Activated naive CD8-positive, alpha-beta T cell treated with anti-CD3 and anti-CD28 coated beads, Interleukin-2, amount 50 U/mL, for 24 hours (primary cell): ENCODE results near the gene ACP5.
A peak's percentile ranks its signal among the peaks of the same experiment; 100 is the strongest.
"Not testable (repeated sequence)": the region's sequence is repeated elsewhere in the genome, so short reads cannot be mapped to it uniquely, and the experiment has no call there.

Source experiments
- ATAC-seq: fragments of 150-1000 bp; cut with Tn5 transposase; one replicate; pipeline ENCODE4 v1.10.0; 2021
- DNase-seq: peaks from one replicate; pipeline ENCODE4 v3.0.0; 2021
- H3K27ac Mint-ChIP-seq: one replicate; pipeline ENCODE4 v1.8.0; 2021; ENCODE audit warnings: mild to moderate bottlenecking, mixed read lengths
- H3K27me3 Mint-ChIP-seq: one replicate; pipeline ENCODE4 v1.8.0; 2021; ENCODE audit warnings: mixed read lengths
- H3K36me3 Mint-ChIP-seq: one replicate; pipeline ENCODE4 v1.8.0; 2021; ENCODE audit warnings: low read depth, mixed read lengths
- H3K4me1 Mint-ChIP-seq: one replicate; pipeline ENCODE4 v1.8.0; 2021; ENCODE audit warnings: mixed read lengths
- H3K4me3 Mint-ChIP-seq: one replicate; pipeline ENCODE4 v1.8.0; 2021; ENCODE audit warnings: mild to moderate bottlenecking, moderate library complexity, mixed read lengths
- H3K9me3 Mint-ChIP-seq: one replicate; pipeline ENCODE4 v1.8.0; 2021; ENCODE audit warnings: mixed read lengths

Gene ACP5

GRCh38 chr19:11564082-11564807 lies 13.2 kb downstream of the ACP5 start:
- not testable (repeated sequence) for H3K27ac Mint-ChIP-seq, H3K4me3 Mint-ChIP-seq, H3K9me3 Mint-ChIP-seq

GRCh38 chr19:11563532-11563931 lies 13.9 kb downstream of the ACP5 start:
- no peak for ATAC-seq
- Mint-ChIP-seq H3K4me1 (peaks cover 30% of the 10 kb centered on the region), H3K36me3 (peaks cover 5% of the 10 kb centered on the region), H3K27ac (peak overlapping the region; percentile 31), H3K27me3 (no peaks in the 10 kb centered on the region), H3K4me3 (no peak overlapping the region), H3K9me3 (no peaks in the 10 kb centered on the region)
- no peak for DNase-seq

More at GRCh38 chr19:11564082-11564807, 13.2 kb downstream of the ACP5 start:
- ATAC-seq, H3K27me3 Mint-ChIP-seq, H3K36me3 Mint-ChIP-seq, DNase-seq: not testable (repeated sequence)
- H3K4me1 Mint-ChIP-seq = peaks cover 29% of the 10 kb centered on the region

GRCh38 chr19:11560404-11561051 lies 16.9 kb downstream of the ACP5 start:
- H3K27ac Mint-ChIP-seq = peak overlapping the region; percentile 86
- H3K4me3 Mint-ChIP-seq = peak overlapping the region; percentile 92
- H3K27me3 Mint-ChIP-seq = no peaks in the 10 kb centered on the region
- H3K9me3 Mint-ChIP-seq = no peaks in the 10 kb centered on the region
- peak; percentile 69 for ATAC-seq
- peak; percentile 71 for DNase-seq
- H3K4me1 Mint-ChIP-seq = peaks cover 42% of the 10 kb centered on the region
- peaks cover 10% of the 10 kb centered on the region for H3K36me3 Mint-ChIP-seq

- H3K4me3 Mint-ChIP-seq = peak within 1 kb of the TSS; percentile 92
- H3K27me3 Mint-ChIP-seq = no peaks in the 10 kb centered on the region
- DNase-seq = peak; percentile 97
- peaks cover 12% of the 10 kb centered on the region for H3K36me3 Mint-ChIP-seq
- H3K4me1 Mint-ChIP-seq = peaks cover 48% of the 10 kb centered on the region
- peak within 1 kb of the TSS; percentile 93 for H3K27ac Mint-ChIP-seq
- no peaks in the 10 kb centered on the region for H3K9me3 Mint-ChIP-seq
- ATAC-seq = peak; percentile 96
Observed at GRCh38 chr19:11558881-11559828, 18.3 kb downstream of the ACP5 start, which contains the start of gene ELOF1. Gene ELOF1, minus strand, starts transcription at chr19:11559230. Its CDS starts 4,883 bp downstream, at chr19:11554347.

GRCh38 chr19:11556634-11557420 lies 20.6 kb downstream of the ACP5 start:
- DNase-seq (no peak), ATAC-seq (no peak)
- Mint-ChIP-seq H3K9me3 (no peaks in the 10 kb centered on the region), H3K36me3 (peaks cover 14% of the 10 kb centered on the region), H3K27me3 (no peaks in the 10 kb centered on the region), H3K27ac (peak overlapping the region; percentile 63), H3K4me1 (peaks cover 48% of the 10 kb centered on the region), H3K4me3 (peak overlapping the region; percentile 92)

GRCh38 chr19:11555246-11555645 lies 22.2 kb downstream of the ACP5 start:
- no peaks in the 10 kb centered on the region for H3K27me3 Mint-ChIP-seq
- H3K9me3 Mint-ChIP-seq = no peaks in the 10 kb centered on the region
- ATAC-seq (no peak), DNase-seq (no peak)
- H3K4me1 Mint-ChIP-seq = peaks cover 39% of the 10 kb centered on the region
- peaks cover 10% of the 10 kb centered on the region for H3K36me3 Mint-ChIP-seq
- no peak overlapping the region for H3K4me3 Mint-ChIP-seq
- peak overlapping the region; percentile 17 for H3K27ac Mint-ChIP-seq

- H3K4me3 Mint-ChIP-seq = no peak overlapping the region
- H3K4me1 Mint-ChIP-seq = peaks cover 33% of the 10 kb centered on the region
- H3K9me3 Mint-ChIP-seq = no peaks in the 10 kb centered on the region
- no peak for ATAC-seq
- peaks cover 10% of the 10 kb centered on the region for H3K36me3 Mint-ChIP-seq
- H3K27ac Mint-ChIP-seq = peak overlapping the region; percentile 18
- no peak for DNase-seq
- no peaks in the 10 kb centered on the region for H3K27me3 Mint-ChIP-seq
Observed at GRCh38 chr19:11554160-11554559, 23.3 kb downstream of the ACP5 start.

- DNase-seq = no peak
- Mint-ChIP-seq H3K36me3 (peaks cover 8% of the 10 kb centered on the region), H3K4me3 (no peak overlapping the region), H3K4me1 (peaks cover 25% of the 10 kb centered on the region), H3K27me3 (no peaks in the 10 kb centered on the region), H3K27ac (no peak overlapping the region), H3K9me3 (no peaks in the 10 kb centered on the region)
- ATAC-seq = no peak
Observed at GRCh38 chr19:11552666-11553372, 24.6 kb downstream of the ACP5 start.

- Mint-ChIP-seq H3K9me3 (no peaks in the 10 kb centered on the region), H3K36me3 (peaks cover 8% of the 10 kb centered on the region), H3K27ac (no peak overlapping the region), H3K27me3 (no peaks in the 10 kb centered on the region), H3K4me3 (no peak overlapping the region), H3K4me1 (peaks cover 16% of the 10 kb centered on the region)
- DNase-seq = peak; percentile 39
- ATAC-seq = no peak
Observed at GRCh38 chr19:11551603-11552235, 25.7 kb downstream of the ACP5 start.

- ATAC-seq (no peak), DNase-seq (no peak)
- Mint-ChIP-seq H3K9me3 (no peaks in the 10 kb centered on the region), H3K4me1 (peaks cover 7% of the 10 kb centered on the region), H3K27ac (no peak overlapping the region), H3K27me3 (no peaks in the 10 kb centered on the region), H3K4me3 (no peak overlapping the region), H3K36me3 (peaks cover 3% of the 10 kb centered on the region)
Observed at GRCh38 chr19:11550265-11550664, 27.2 kb downstream of the ACP5 start.

- no peak for ATAC-seq
- Mint-ChIP-seq H3K4me3 (no peak overlapping the region), H3K9me3 (no peaks in the 10 kb centered on the region), H3K36me3 (peaks cover 3% of the 10 kb centered on the region), H3K4me1 (peaks cover 5% of the 10 kb centered on the region), H3K27me3 (peaks cover 2% of the 10 kb centered on the region), H3K27ac (no peak overlapping the region)
- DNase-seq = no peak
Observed at GRCh38 chr19:11549386-11549953, 28.0 kb downstream of the ACP5 start.

GRCh38 chr19:11547929-11548700 lies 29.3 kb downstream of the ACP5 start:
- H3K4me1 Mint-ChIP-seq = no peaks in the 10 kb centered on the region
- DNase-seq = no peak
- H3K9me3 Mint-ChIP-seq = no peaks in the 10 kb centered on the region
- no peak overlapping the region for H3K4me3 Mint-ChIP-seq
- no peak overlapping the region for H3K27ac Mint-ChIP-seq
- peaks cover 2% of the 10 kb centered on the region for H3K27me3 Mint-ChIP-seq
- ATAC-seq = no peak
- no peaks in the 10 kb centered on the region for H3K36me3 Mint-ChIP-seq
